Sigmoid colon (tissue), 4 donors: ENCODE measurements around the gene ZFYVE28.

ENCODE experiments used
- CTCF ChIP-seq, 4 experiments: fragments of 450-650 bp in 3 of 4; fragments of 200-600 bp in 1 of 4; IDR thresholded peaks; one replicate each; pipeline ENCODE4 v1.5.1; 2016 to 2019; ENCODE audit warnings: antibody characterized with exemption in 4 of 4, mild to moderate bottlenecking in 3 of 4, moderate library complexity in 2 of 4
- EP300 ChIP-seq, 4 donors: sonication (generic); formaldehyde crosslinking; IDR thresholded peaks; one replicate each; pipeline ENCODE4 v1.6.1; 2017; ENCODE audit warnings: antibody characterized with exemption in 4 of 4
- POLR2A ChIP-seq, 2 donors: fragments of 450-650 bp; IDR thresholded peaks; one replicate each; pipeline ENCODE4 v1.6.1; 2016; ENCODE audit warnings: antibody characterized with exemption in 2 of 2, mild to moderate bottlenecking in 2 of 2, moderate library complexity in 2 of 2
- POLR2AphosphoS5 ChIP-seq, 4 donors: sonication (generic); formaldehyde crosslinking; IDR thresholded peaks; one replicate each; pipeline ENCODE4 v1.6.1; 2017; ENCODE audit warnings: antibody characterized with exemption in 4 of 4

GRCh38 chr4:2387218-2387617, 31.2 kb downstream of the ZFYVE28 start:
- TF ChIP-seq POLR2A (IDR thresholded peaks at IDR 0.05) = no peak
- TF ChIP-seq CTCF (IDR thresholded peaks at IDR 0.05) = no peak
- TF ChIP-seq POLR2AphosphoS5 (IDR thresholded peaks at IDR 0.05) = no peak
- no peak for TF ChIP-seq EP300 (IDR thresholded peaks at IDR 0.05)
